RWPE2 (cell line): ENCODE measurements around the gene HOXA1.

Source experiments
- ATAC-seq: fragments of 200-7000 bp; cut with Tn5 transposase; 3 replicates; pipeline ENCODE4 v1.9.1; 2021; ENCODE audit warnings: low read depth
- DNase-seq: peaks from one replicate; pipeline ENCODE4 v3.0.0-alpha.2; 2020; ENCODE audit warnings: low spot score
- H3K27ac ChIP-seq: fragments of 450-650 bp; 2 replicates; pipeline ENCODE4 v1.5.1; 2017; ENCODE audit warnings: mild to moderate bottlenecking; ENCODE audit not compliant: poor library complexity, severe bottlenecking
- H3K27me3 ChIP-seq: fragments of 250-450 bp; sonication (Bioruptor Pico); 2 replicates; pipeline ENCODE4 v1.5.1; 2021; ENCODE audit warnings: mild to moderate bottlenecking, moderate library complexity; ENCODE audit not compliant: insufficient read depth, poor library complexity, severe bottlenecking
- H3K36me3 ChIP-seq: fragments of 250-450 bp; sonication (Bioruptor Pico); 2 replicates; pipeline ENCODE4 v1.5.1; 2020; ENCODE audit warnings: low read depth, mild to moderate bottlenecking, moderate library complexity
- H3K4me1 ChIP-seq: fragments of 250-450 bp; sonication (Bioruptor Pico); 2 replicates; pipeline ENCODE4 v1.5.1; 2021; ENCODE audit warnings: mild to moderate bottlenecking, moderate library complexity; ENCODE audit not compliant: insufficient read depth, poor library complexity, severe bottlenecking
- H3K4me3 ChIP-seq: fragments of 250-450 bp; sonication (Bioruptor Pico); 2 replicates; pipeline ENCODE4 v1.5.1; 2021; ENCODE audit warnings: mild to moderate bottlenecking, moderate library complexity; ENCODE audit not compliant: severe bottlenecking
- H3K9me3 ChIP-seq: fragments of 250-450 bp; sonication (Bioruptor Pico); 2 replicates; pipeline ENCODE4 v1.5.1; 2021; ENCODE audit warnings: mild to moderate bottlenecking, moderate library complexity; ENCODE audit not compliant: severe bottlenecking
- TF ChIP-seq, protein P1 (sequence below): fragments of 450-650 bp; IDR thresholded peaks from one replicate; pipeline ENCODE4 v1.5.1; 2017; ENCODE audit warnings: mild to moderate bottlenecking, moderate library complexity; ENCODE audit not compliant: poor library complexity, severe bottlenecking

Gene HOXA1

DNA sequence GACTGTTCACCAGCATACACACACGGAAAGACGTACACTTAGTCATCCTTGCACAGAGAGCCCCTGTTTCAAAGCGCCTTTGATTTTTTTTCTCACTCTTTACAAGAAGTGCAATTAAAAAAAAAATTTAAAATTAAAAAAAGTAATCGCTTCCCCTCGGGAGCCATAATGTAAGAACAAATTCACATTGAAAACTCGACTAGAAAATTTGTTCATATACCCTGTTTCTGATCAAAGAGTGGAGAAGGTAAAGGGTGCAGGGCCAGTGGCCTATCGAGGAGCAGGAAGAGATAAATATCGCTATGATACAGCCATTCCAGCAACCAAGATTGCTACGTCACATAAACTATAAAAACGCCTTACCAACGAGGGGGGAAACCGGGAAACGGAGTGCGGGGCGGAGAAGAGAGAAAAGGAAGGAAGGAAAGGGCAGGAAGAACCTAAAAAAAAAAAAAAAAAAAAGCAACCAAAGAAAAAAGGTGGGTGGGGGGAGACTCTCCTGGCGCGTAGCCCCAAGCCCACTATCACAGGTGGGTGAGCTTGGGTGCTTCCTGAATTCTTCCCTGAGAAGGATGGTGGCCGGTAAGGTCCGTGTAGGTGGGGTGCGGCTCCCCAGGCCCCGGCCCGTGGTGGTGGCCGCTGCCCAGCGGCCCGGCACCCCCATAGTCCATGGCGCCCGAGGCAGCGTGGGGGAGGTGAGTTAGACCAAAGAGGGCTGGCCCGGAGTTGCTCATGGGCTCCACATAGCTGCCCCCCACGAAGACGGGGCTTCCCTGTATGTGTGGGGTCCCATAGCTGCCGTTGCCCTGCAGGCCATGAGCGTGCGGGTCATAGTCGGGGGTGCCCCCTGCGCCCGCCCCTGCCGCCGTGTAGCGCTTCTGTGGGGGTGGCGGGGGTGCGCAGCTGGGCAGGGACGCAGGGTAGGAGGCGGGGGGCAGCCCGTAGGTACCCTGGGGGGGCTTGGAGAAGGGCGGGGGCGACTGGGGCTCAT, 11.9 kb upstream of the HOXA1 start:
- H3K4me1 ChIP-seq = peaks cover 21% of the 10 kb centered on the region

DNA sequence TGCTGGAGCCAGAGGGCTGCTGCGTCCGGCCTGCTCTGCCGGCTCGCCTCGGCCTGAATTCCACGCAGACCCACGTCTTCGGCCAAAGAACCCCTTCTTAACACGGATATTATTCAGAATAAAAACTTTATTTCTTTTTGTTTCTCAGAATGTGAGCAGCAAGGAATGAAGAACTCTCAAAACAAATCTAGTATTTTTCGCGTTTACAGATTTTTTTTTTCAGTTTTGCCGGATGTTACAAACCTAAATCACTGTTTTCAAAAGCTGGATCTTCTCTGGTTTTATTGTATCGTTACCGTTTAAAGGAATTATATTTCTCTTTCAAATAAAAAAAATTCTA, 11.1 kb upstream of the HOXA1 start:
- H3K4me3 ChIP-seq = no peak overlapping the region
- no peaks in the 10 kb centered on the region for H3K9me3 ChIP-seq
- no peak for ATAC-seq
- no peak for DNase-seq
- H3K4me1 ChIP-seq = peaks cover 15% of the 10 kb centered on the region
- no peak overlapping the region for H3K27ac ChIP-seq
- TF ChIP-seq, protein P1, sequence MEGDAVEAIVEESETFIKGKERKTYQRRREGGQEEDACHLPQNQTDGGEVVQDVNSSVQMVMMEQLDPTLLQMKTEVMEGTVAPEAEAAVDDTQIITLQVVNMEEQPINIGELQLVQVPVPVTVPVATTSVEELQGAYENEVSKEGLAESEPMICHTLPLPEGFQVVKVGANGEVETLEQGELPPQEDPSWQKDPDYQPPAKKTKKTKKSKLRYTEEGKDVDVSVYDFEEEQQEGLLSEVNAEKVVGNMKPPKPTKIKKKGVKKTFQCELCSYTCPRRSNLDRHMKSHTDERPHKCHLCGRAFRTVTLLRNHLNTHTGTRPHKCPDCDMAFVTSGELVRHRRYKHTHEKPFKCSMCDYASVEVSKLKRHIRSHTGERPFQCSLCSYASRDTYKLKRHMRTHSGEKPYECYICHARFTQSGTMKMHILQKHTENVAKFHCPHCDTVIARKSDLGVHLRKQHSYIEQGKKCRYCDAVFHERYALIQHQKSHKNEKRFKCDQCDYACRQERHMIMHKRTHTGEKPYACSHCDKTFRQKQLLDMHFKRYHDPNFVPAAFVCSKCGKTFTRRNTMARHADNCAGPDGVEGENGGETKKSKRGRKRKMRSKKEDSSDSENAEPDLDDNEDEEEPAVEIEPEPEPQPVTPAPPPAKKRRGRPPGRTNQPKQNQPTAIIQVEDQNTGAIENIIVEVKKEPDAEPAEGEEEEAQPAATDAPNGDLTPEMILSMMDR = no peak
- no peaks in the 10 kb centered on the region; the same call in 1 of the 2 replicates for H3K36me3 ChIP-seq
- no peaks in the 10 kb centered on the region for H3K27me3 ChIP-seq

More for the DNA sequence above, 11.9 kb upstream of the HOXA1 start:
- DNase-seq = no peak
- H3K27me3 ChIP-seq = no peaks in the 10 kb centered on the region
- no peak for ATAC-seq
- no peaks in the 10 kb centered on the region for H3K9me3 ChIP-seq
- H3K27ac ChIP-seq = no peak overlapping the region
- TF ChIP-seq, protein P1 = no peak
- H3K4me3 ChIP-seq = no peak overlapping the region
- no peaks in the 10 kb centered on the region; the same call in 1 of the 2 replicates for H3K36me3 ChIP-seq

DNA sequence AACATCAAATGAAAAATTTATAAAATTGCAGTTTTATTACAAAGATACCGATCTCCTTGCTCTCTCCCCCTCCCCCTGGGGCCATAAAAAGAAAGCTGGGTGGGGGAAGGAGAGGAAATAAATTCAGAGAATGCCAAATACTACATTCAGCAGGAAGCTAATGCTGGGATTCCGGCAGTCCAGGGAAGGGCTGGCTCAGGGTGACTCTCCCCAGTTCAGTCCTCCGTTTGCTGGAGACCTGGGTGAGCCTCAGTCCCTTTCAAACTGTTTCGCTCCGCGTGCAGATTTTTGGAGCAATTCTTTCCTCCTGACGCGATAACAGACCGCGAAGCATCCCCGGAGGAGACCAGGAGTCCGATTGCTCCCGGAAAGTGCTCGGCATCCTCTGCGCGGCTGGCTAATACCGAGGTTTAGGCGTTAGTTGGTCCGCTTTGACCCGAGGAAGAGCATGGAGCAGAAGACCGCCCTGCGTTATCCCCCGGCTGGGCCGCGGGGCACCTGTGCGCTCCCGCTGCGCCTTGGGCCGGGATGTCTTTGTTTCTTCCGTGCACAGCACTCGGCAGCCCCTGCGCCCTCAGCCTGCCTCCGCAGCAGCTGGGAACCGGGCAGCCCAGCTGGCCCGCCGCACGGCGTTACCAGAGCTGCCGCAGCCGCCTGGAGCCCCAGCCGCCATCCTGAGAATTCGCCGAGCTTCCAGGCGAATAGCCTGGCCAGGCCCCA, 10.5 kb upstream of the HOXA1 start:
- H3K27ac ChIP-seq = no peak overlapping the region

DNA sequence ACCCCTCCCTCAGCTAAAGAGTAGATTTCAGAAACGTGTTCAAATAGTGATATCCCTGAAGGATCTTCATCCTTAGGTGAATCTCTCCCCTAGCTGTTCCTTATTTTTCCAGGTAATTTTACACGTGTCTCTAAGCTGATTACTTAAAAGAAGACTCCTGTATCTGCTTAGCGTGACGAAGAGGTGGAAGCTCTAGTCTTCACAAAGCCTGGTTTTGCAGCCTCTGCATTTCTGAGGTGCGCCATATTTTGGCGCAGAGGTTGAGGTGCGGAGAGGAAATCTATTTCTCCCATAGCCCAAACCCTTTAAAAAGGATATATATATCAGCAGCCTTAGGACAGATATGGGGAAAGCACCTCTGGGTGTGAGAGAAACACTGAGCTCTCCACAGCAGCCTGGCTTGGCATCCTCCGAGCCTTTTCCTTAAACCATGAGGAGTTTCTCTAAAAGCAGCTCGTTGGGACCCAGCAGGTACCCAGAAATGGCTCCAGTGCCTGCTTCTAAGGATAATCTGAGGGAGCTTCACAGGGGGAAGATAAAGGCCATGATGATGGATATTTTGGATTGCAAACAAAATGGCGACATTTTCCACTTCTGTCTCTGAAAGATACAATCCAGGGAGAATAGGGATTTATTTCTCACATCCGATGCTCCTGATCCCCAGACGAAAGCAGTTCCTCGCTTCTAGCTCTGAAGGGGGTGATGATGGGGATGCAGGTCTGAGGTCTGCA, 9.7 kb upstream of the HOXA1 start:
- peaks cover 1% of the 10 kb centered on the region for H3K4me1 ChIP-seq

More for the DNA sequence above, 10.5 kb upstream of the HOXA1 start:
- no peaks in the 10 kb centered on the region for H3K9me3 ChIP-seq
- H3K27me3 ChIP-seq = no peaks in the 10 kb centered on the region
- DNase-seq = no peak
- TF ChIP-seq, protein P1 = no peak
- ATAC-seq = no peak
- no peaks in the 10 kb centered on the region; the same call in 1 of the 2 replicates for H3K36me3 ChIP-seq
- H3K4me1 ChIP-seq = peaks cover 10% of the 10 kb centered on the region
- no peak overlapping the region for H3K4me3 ChIP-seq

More for the DNA sequence above, 9.7 kb upstream of the HOXA1 start:
- no peak overlapping the region for H3K27ac ChIP-seq
- H3K4me3 ChIP-seq = no peak overlapping the region
- TF ChIP-seq, protein P1 = no peak
- H3K36me3 ChIP-seq = peaks cover under 1% of the 10 kb centered on the region
- H3K27me3 ChIP-seq = no peaks in the 10 kb centered on the region
- no peaks in the 10 kb centered on the region for H3K9me3 ChIP-seq
- no peak for ATAC-seq
- no peak for DNase-seq
